Measurements from ENCODE around the gene DNAH6. TPM values are rescaled to one million over a fixed set of nuclear protein-coding genes. Genes with fewer than 3 reads are reported as not detected.

The DNAH6 gene
- total RNA-seq, 2 donors from 2014 or later, result 0.69 to 1.6 TPM

- no peaks in the 10 kb centered on the region for H3K27me3 Mint-ChIP-seq
- H3K4me1 Mint-ChIP-seq, result peaks cover 17% of the 10 kb centered on the region
- H3K27ac Mint-ChIP-seq, result no peak overlapping the region
- H3K4me3 Mint-ChIP-seq, result no peak overlapping the region
- no peaks in the 10 kb centered on the region for H3K36me3 Mint-ChIP-seq (ENCODE audit: low read depth)
- no peak for ATAC-seq (replicated peaks)
- no peaks in the 10 kb centered on the region for H3K9me3 Mint-ChIP-seq
Observed at GRCh38 chr2:84629550-84629949, 113.3 kb downstream of the DNAH6 start.

GRCh38 chr2:84631047-84631446, 114.7 kb downstream of the DNAH6 start:
- Mint-ChIP-seq H3K27ac (peak overlapping the region; percentile 44), H3K36me3 (ENCODE audit: low read depth) (no peaks in the 10 kb centered on the region), H3K9me3 (no peaks in the 10 kb centered on the region), H3K27me3 (no peaks in the 10 kb centered on the region), H3K4me1 (peaks cover 17% of the 10 kb centered on the region), H3K4me3 (no peak overlapping the region)
- peak; percentile 39 for ATAC-seq (replicated peaks)

GRCh38 chr2:84631985-84632384, 115.7 kb downstream of the DNAH6 start:
- no peaks in the 10 kb centered on the region for H3K27me3 Mint-ChIP-seq
- no peaks in the 10 kb centered on the region for H3K9me3 Mint-ChIP-seq
- no peak overlapping the region for H3K4me3 Mint-ChIP-seq
- no peak overlapping the region for H3K27ac Mint-ChIP-seq
- no peaks in the 10 kb centered on the region for H3K36me3 Mint-ChIP-seq (ENCODE audit: low read depth)
- ATAC-seq (replicated peaks), result no peak
- H3K4me1 Mint-ChIP-seq, result peaks cover 23% of the 10 kb centered on the region

- Mint-ChIP-seq H3K36me3 (ENCODE audit: low read depth) (no peaks in the 10 kb centered on the region), H3K4me1 (peaks cover 19% of the 10 kb centered on the region), H3K4me3 (no peak overlapping the region), H3K27me3 (no peaks in the 10 kb centered on the region), H3K9me3 (no peaks in the 10 kb centered on the region), H3K27ac (peak overlapping the region; percentile 46)
- ATAC-seq (replicated peaks), result no peak
Observed at GRCh38 chr2:84636080-84636971, 120.0 kb downstream of the DNAH6 start.

GRCh38 chr2:84639751-84640150, 123.5 kb downstream of the DNAH6 start:
- Mint-ChIP-seq H3K27me3 (no peaks in the 10 kb centered on the region), H3K9me3 (peaks cover 13% of the 10 kb centered on the region), H3K36me3 (ENCODE audit: low read depth) (no peaks in the 10 kb centered on the region), H3K4me1 (peaks cover 10% of the 10 kb centered on the region), H3K4me3 (no peak overlapping the region), H3K27ac (no peak overlapping the region)
- no peak for ATAC-seq (replicated peaks)

GRCh38 chr2:84640411-84640810, 124.1 kb downstream of the DNAH6 start:
- ATAC-seq (replicated peaks), result no peak
- no peaks in the 10 kb centered on the region for H3K36me3 Mint-ChIP-seq (ENCODE audit: low read depth)
- H3K27ac Mint-ChIP-seq, result no peak overlapping the region
- peaks cover 10% of the 10 kb centered on the region for H3K4me1 Mint-ChIP-seq
- no peak overlapping the region for H3K4me3 Mint-ChIP-seq
- no peaks in the 10 kb centered on the region for H3K27me3 Mint-ChIP-seq
- H3K9me3 Mint-ChIP-seq, result peaks cover 13% of the 10 kb centered on the region

GRCh38 chr2:84641021-84641420, 124.7 kb downstream of the DNAH6 start:
- peaks cover 10% of the 10 kb centered on the region for H3K4me1 Mint-ChIP-seq
- no peak for ATAC-seq (replicated peaks)
- H3K27me3 Mint-ChIP-seq, result no peaks in the 10 kb centered on the region
- H3K4me3 Mint-ChIP-seq, result no peak overlapping the region
- peaks cover 13% of the 10 kb centered on the region for H3K9me3 Mint-ChIP-seq
- no peak overlapping the region for H3K27ac Mint-ChIP-seq
- no peaks in the 10 kb centered on the region for H3K36me3 Mint-ChIP-seq (ENCODE audit: low read depth)

- peaks cover 13% of the 10 kb centered on the region for H3K9me3 Mint-ChIP-seq
- peaks cover 4% of the 10 kb centered on the region for H3K4me1 Mint-ChIP-seq
- no peak overlapping the region for H3K27ac Mint-ChIP-seq
- no peaks in the 10 kb centered on the region for H3K27me3 Mint-ChIP-seq
- no peak overlapping the region for H3K4me3 Mint-ChIP-seq
- no peaks in the 10 kb centered on the region for H3K36me3 Mint-ChIP-seq (ENCODE audit: low read depth)
- no peak for ATAC-seq (replicated peaks)
Observed at GRCh38 chr2:84643991-84644390, 127.7 kb downstream of the DNAH6 start.

GRCh38 chr2:84646514-84646913, 130.2 kb downstream of the DNAH6 start:
- ATAC-seq (replicated peaks), result no peak
- Mint-ChIP-seq H3K4me3 (no peak overlapping the region), H3K9me3 (peaks cover 13% of the 10 kb centered on the region)

GRCh38 chr2:84647267-84647666, 131.0 kb downstream of the DNAH6 start:
- no peak overlapping the region for H3K4me3 Mint-ChIP-seq
- no peak overlapping the region for H3K27ac Mint-ChIP-seq
- H3K36me3 Mint-ChIP-seq (ENCODE audit: low read depth), result no peaks in the 10 kb centered on the region
- peaks cover 13% of the 10 kb centered on the region for H3K9me3 Mint-ChIP-seq
- H3K4me1 Mint-ChIP-seq, result peaks cover 12% of the 10 kb centered on the region
- no peaks in the 10 kb centered on the region for H3K27me3 Mint-ChIP-seq
- ATAC-seq (replicated peaks), result no peak

More at GRCh38 chr2:84646514-84646913, 130.2 kb downstream of the DNAH6 start:
- peaks cover 12% of the 10 kb centered on the region for H3K4me1 Mint-ChIP-seq
- H3K36me3 Mint-ChIP-seq (ENCODE audit: low read depth), result no peaks in the 10 kb centered on the region
- no peak overlapping the region for H3K27ac Mint-ChIP-seq
- H3K27me3 Mint-ChIP-seq, result no peaks in the 10 kb centered on the region

GRCh38 chr2:84649058-84649457, 132.8 kb downstream of the DNAH6 start:
- no peaks in the 10 kb centered on the region for H3K36me3 Mint-ChIP-seq (ENCODE audit: low read depth)
- no peak overlapping the region for H3K4me3 Mint-ChIP-seq
- H3K9me3 Mint-ChIP-seq, result no peaks in the 10 kb centered on the region
- peaks cover 17% of the 10 kb centered on the region for H3K4me1 Mint-ChIP-seq
- H3K27ac Mint-ChIP-seq, result no peak overlapping the region
- H3K27me3 Mint-ChIP-seq, result no peaks in the 10 kb centered on the region
- no peak for ATAC-seq (replicated peaks)

- no peak overlapping the region for H3K27ac Mint-ChIP-seq
- no peaks in the 10 kb centered on the region for H3K27me3 Mint-ChIP-seq
- ATAC-seq (replicated peaks), result no peak
- H3K36me3 Mint-ChIP-seq (ENCODE audit: low read depth), result no peaks in the 10 kb centered on the region
- no peak overlapping the region for H3K4me3 Mint-ChIP-seq
- peaks cover 17% of the 10 kb centered on the region for H3K4me1 Mint-ChIP-seq
- H3K9me3 Mint-ChIP-seq, result no peaks in the 10 kb centered on the region
Observed at GRCh38 chr2:84649487-84650142, 133.3 kb downstream of the DNAH6 start.

GRCh38 chr2:84652431-84652830, 136.1 kb downstream of the DNAH6 start:
- H3K4me3 Mint-ChIP-seq, result no peak overlapping the region
- no peaks in the 10 kb centered on the region for H3K9me3 Mint-ChIP-seq
- H3K27me3 Mint-ChIP-seq, result no peaks in the 10 kb centered on the region
- H3K27ac Mint-ChIP-seq, result no peak overlapping the region
- H3K36me3 Mint-ChIP-seq (ENCODE audit: low read depth), result no peaks in the 10 kb centered on the region
- no peak for ATAC-seq (replicated peaks)
- H3K4me1 Mint-ChIP-seq, result peaks cover 20% of the 10 kb centered on the region

- no peak for ATAC-seq (replicated peaks)
- Mint-ChIP-seq H3K36me3 (ENCODE audit: low read depth) (no peaks in the 10 kb centered on the region), H3K9me3 (no peaks in the 10 kb centered on the region), H3K4me3 (no peak overlapping the region), H3K27me3 (no peaks in the 10 kb centered on the region), H3K27ac (no peak overlapping the region), H3K4me1 (peaks cover 20% of the 10 kb centered on the region)
Observed at GRCh38 chr2:84653302-84653701, 137.0 kb downstream of the DNAH6 start.

- Mint-ChIP-seq H3K27me3 (no peaks in the 10 kb centered on the region), H3K27ac (no peak overlapping the region), H3K4me3 (no peak overlapping the region), H3K9me3 (no peaks in the 10 kb centered on the region), H3K4me1 (peaks cover 20% of the 10 kb centered on the region), H3K36me3 (ENCODE audit: low read depth) (no peaks in the 10 kb centered on the region)
- ATAC-seq (replicated peaks), result no peak
Observed at GRCh38 chr2:84654414-84654813, 138.1 kb downstream of the DNAH6 start.

Data from activated T-helper 17 cell treated with anti-CD3 and anti-CD28 coated beads, Interleukin-2, amount 50 U/mL, for 72 hours (primary cell).